WTC11 (cell line): ENCODE data around the gene RCBTB1. TPM values are rescaled to one million over a fixed set of nuclear protein-coding genes. Genes with fewer than 3 reads are reported as not detected.

Source experiments
- ATAC-seq: fragments of 200-7000 bp; cut with Tn5 transposase; 2 replicates; pipeline ENCODE4 v1.10.0; 2021; ENCODE audit warnings: mild to moderate bottlenecking, moderate library complexity
- CTCF ChIA-PET: fragments of 300-600 bp; sonication (Branson Sonifier 250); formaldehyde crosslinking; loops from one replicate; lab custom pipeline; 2021; ENCODE audit warnings: antibody characterized with exemption; lab: Charles Lee
- POLR2A ChIA-PET: fragments of 350-600 bp; sonication (Branson Sonifier 250); formaldehyde crosslinking; loops from one replicate; lab custom pipeline; 2021; ENCODE audit warnings: antibody characterized with exemption; lab: Charles Lee
- DNase-seq: peaks from one replicate; pipeline ENCODE4 v3.0.0; 2021; ENCODE audit warnings: low spot score
- H3K27ac Mint-ChIP-seq: 2 replicates; pipeline ENCODE4 v1.8.0; 2021; ENCODE audit warnings: mixed read lengths
- H3K27me3 Mint-ChIP-seq: 2 replicates; pipeline ENCODE4 v1.8.0; 2021; ENCODE audit warnings: low read depth, mild to moderate bottlenecking, moderate library complexity, mixed read lengths
- H3K36me3 Mint-ChIP-seq: 2 replicates; pipeline ENCODE4 v1.8.0; 2021; ENCODE audit warnings: mixed read lengths
- H3K4me1 Mint-ChIP-seq: 2 replicates; pipeline ENCODE4 v1.8.0; 2022; ENCODE audit warnings: mixed read lengths
- H3K4me3 Mint-ChIP-seq: 2 replicates; pipeline ENCODE4 v1.8.0; 2021; ENCODE audit warnings: mild to moderate bottlenecking, moderate library complexity, mixed read lengths
- H3K9me3 Mint-ChIP-seq: 2 replicates; pipeline ENCODE4 v1.8.0; 2021; ENCODE audit warnings: mixed read lengths
- ATF1 ChIP-seq: sonication (generic); formaldehyde crosslinking; IDR thresholded peaks from 2 replicates; pipeline ENCODE4 v1.8.1; 2023; ENCODE audit warnings: mild to moderate bottlenecking, moderate library complexity, missing genetic modification reagents
- CDX4 ChIP-seq: fragments of 250-450 bp; sonication (Bioruptor Pico); IDR thresholded peaks from 2 replicates; pipeline ENCODE4 v1.9.0; 2021; ENCODE audit warnings: moderate library complexity, mild to moderate bottlenecking, inconsistent platforms, borderline replicate concordance
- FOXJ3 ChIP-seq: sonication (generic); formaldehyde crosslinking; IDR thresholded peaks from 2 replicates; pipeline ENCODE4 v1.9.0; 2021; ENCODE audit warnings: missing genetic modification reagents, mild to moderate bottlenecking, borderline replicate concordance
- FOXP4 ChIP-seq: sonication (generic); formaldehyde crosslinking; IDR thresholded peaks from 2 replicates; pipeline ENCODE4 v1.8.0; 2022; ENCODE audit warnings: mild to moderate bottlenecking, missing genetic modification reagents
- IRF2 ChIP-seq: sonication (generic); formaldehyde crosslinking; IDR thresholded peaks from 2 replicates; pipeline ENCODE4 v1.8.0; 2022; ENCODE audit warnings: low read depth, missing genetic modification reagents, borderline replicate concordance
- MLX ChIP-seq: sonication (generic); formaldehyde crosslinking; IDR thresholded peaks from 2 replicates; pipeline ENCODE4 v1.8.1; 2023; ENCODE audit warnings: mild to moderate bottlenecking, missing genetic modification reagents, moderate library complexity
- MYBL2 ChIP-seq: sonication (generic); formaldehyde crosslinking; IDR thresholded peaks from 2 replicates; pipeline ENCODE4 v1.8.1; 2023; ENCODE audit warnings: mild to moderate bottlenecking, moderate library complexity, missing genetic modification reagents
- PREB ChIP-seq: sonication (generic); formaldehyde crosslinking; IDR thresholded peaks from 2 replicates; pipeline ENCODE4 v1.8.1; 2022; ENCODE audit warnings: mild to moderate bottlenecking, missing genetic modification reagents, moderate library complexity, borderline replicate concordance
- PRRX2 ChIP-seq: fragments of 250-450 bp; sonication (Bioruptor Pico); IDR thresholded peaks from 2 replicates; pipeline ENCODE4 v1.8.0; 2021; ENCODE audit warnings: mild to moderate bottlenecking
- RORB ChIP-seq: fragments of 250-450 bp; sonication (Bioruptor Pico); IDR thresholded peaks from 2 replicates; pipeline ENCODE4 v1.9.0; 2021; ENCODE audit warnings: mild to moderate bottlenecking
- SMAD3 ChIP-seq: sonication (generic); formaldehyde crosslinking; IDR thresholded peaks from 2 replicates; pipeline ENCODE4 v1.8.0; 2022; ENCODE audit warnings: missing genetic modification reagents, mild to moderate bottlenecking, borderline replicate concordance
- TP53 ChIP-seq: sonication (generic); formaldehyde crosslinking; IDR thresholded peaks from 2 replicates; pipeline ENCODE4 v1.8.1; 2023; ENCODE audit warnings: mild to moderate bottlenecking, missing genetic modification reagents
- USF2 ChIP-seq: sonication (generic); formaldehyde crosslinking; IDR thresholded peaks from 2 replicates; pipeline ENCODE4 v1.8.1; 2023; ENCODE audit warnings: mild to moderate bottlenecking, missing genetic modification reagents, moderate library complexity
- ZNF219 ChIP-seq: sonication (generic); formaldehyde crosslinking; IDR thresholded peaks from 2 replicates; pipeline ENCODE4 v1.8.0; 2023; ENCODE audit warnings: missing genetic modification reagents, mild to moderate bottlenecking, borderline replicate concordance
- ZNF317 ChIP-seq: sonication (generic); formaldehyde crosslinking; IDR thresholded peaks from 2 replicates; pipeline ENCODE4 v1.8.1; 2023; ENCODE audit warnings: low read depth, mild to moderate bottlenecking, moderate library complexity, missing genetic modification reagents, borderline replicate concordance
- total RNA-seq: library from RNA; stranded (reverse); gene quantifications from 3 replicates; pipeline ENCODE4 v1.2.3, GENCODE V29; 2021

RCBTB1 gene
- total RNA-seq, 1 experiment from 2014 or later = 31.3 TPM

- Mint-ChIP-seq H3K27ac (no peak overlapping the region), H3K27me3 (peaks cover 9% of the 10 kb centered on the region), H3K4me1 (peaks cover 16% of the 10 kb centered on the region), H3K36me3 (peaks cover 1% of the 10 kb centered on the region; the same call in 1 of the 2 replicates), H3K9me3 (peaks cover 12% of the 10 kb centered on the region), H3K4me3 (peak overlapping the region; percentile 87)
- POLR2A ChIA-PET = interaction anchor here (0.7 to 1.0 kb wide), 2 partner anchors 44 to 90 kb away, joined by 3 to 4 read pairs; partner anchors contain the start of gene PHF11
- DNase-seq (no peak), ATAC-seq (no peak)
- CTCF ChIA-PET = interaction anchor here (1.4 to 1.5 kb wide), 2 partner anchors 20 to 26 kb away, joined by 5 to 8 read pairs; no protein-coding TSS in a partner anchor
- TF ChIP-seq FOXJ3 (CRISPR knock-in tag) (no peak), RORB (CRISPR knock-in tag) (no peak)
- TF ChIP-seq, all 79 proteins: peak for 0
These were observed 1.4 kb upstream of the RCBTB1 start for GRCh38 chr13:49586717-49587116.

GRCh38 chr13:49584771-49585182 is 581 bp downstream of the RCBTB1 start:
- DNase-seq = no peak
- H3K4me1 Mint-ChIP-seq = peaks cover 16% of the 10 kb centered on the region
- POLR2A ChIA-PET = interaction anchor here (1.1 kb wide), 1 partner anchor 141 kb away, joined by 3 read pairs; the partner anchor contains the start of genes CAB39L and SETDB2
- TF ChIP-seq ATF1 (CRISPR knock-in tag) = 0 out of 2 replicates have a peak, but pooled peaks have one; percentile 8
- TF ChIP-seq ZNF317 (CRISPR knock-in tag) = no peak
- 0 out of 2 replicates have a peak, but pooled peaks have one; percentile 53 for TF ChIP-seq MLX (CRISPR knock-in tag)
- TF ChIP-seq FOXP4 (CRISPR knock-in tag) = no peak
- TF ChIP-seq, all 79 proteins: peak for 2
- H3K4me3 Mint-ChIP-seq = peak overlapping the region; percentile 87
- H3K27ac Mint-ChIP-seq = peak overlapping the region; percentile 91
- H3K27me3 Mint-ChIP-seq = peaks cover 9% of the 10 kb centered on the region
- H3K9me3 Mint-ChIP-seq = peaks cover 3% of the 10 kb centered on the region; the same call in 1 of the 2 replicates
- ATAC-seq = no peak
- H3K36me3 Mint-ChIP-seq = peaks cover 9% of the 10 kb centered on the region
- CTCF ChIA-PET = interaction anchor here (1.0 kb wide), 1 partner anchor 22 kb away, joined by 4 read pairs; no protein-coding TSS in a partner anchor

- no peak overlapping the region for H3K27ac Mint-ChIP-seq
- ATAC-seq (no peak), DNase-seq (no peak)
- no peak overlapping the region for H3K4me3 Mint-ChIP-seq
- H3K4me1 Mint-ChIP-seq = peaks cover 8% of the 10 kb centered on the region
- CTCF ChIA-PET = no interaction called here
- no peak for TF ChIP-seq CDX4 (CRISPR knock-in tag)
- no peaks in the 10 kb centered on the region for H3K9me3 Mint-ChIP-seq
- POLR2A ChIA-PET = no interaction called here
- peaks cover 13% of the 10 kb centered on the region for H3K36me3 Mint-ChIP-seq
- peaks cover 5% of the 10 kb centered on the region for H3K27me3 Mint-ChIP-seq
These were observed 4.2 kb downstream of the RCBTB1 start for GRCh38 chr13:49580980-49581680.

GRCh38 chr13:49579501-49579900 is 5.9 kb downstream of the RCBTB1 start:
- Mint-ChIP-seq H3K27me3 (peaks cover 2% of the 10 kb centered on the region), H3K4me1 (peaks cover 3% of the 10 kb centered on the region), H3K4me3 (no peak overlapping the region), H3K36me3 (peaks cover 16% of the 10 kb centered on the region), H3K27ac (no peak overlapping the region), H3K9me3 (peaks cover 8% of the 10 kb centered on the region)
- DNase-seq (no peak), ATAC-seq (no peak)
- no peak for TF ChIP-seq SMAD3 (CRISPR knock-in tag)
- TF ChIP-seq TP53 (CRISPR knock-in tag) = no peak
- no peak for TF ChIP-seq IRF2 (CRISPR knock-in tag)
- no peak for TF ChIP-seq MYBL2
- no peak for TF ChIP-seq PREB (CRISPR knock-in tag)
- no peak for TF ChIP-seq PRRX2
- no peak for TF ChIP-seq USF2
- TF ChIP-seq ZNF219 (CRISPR knock-in tag) = no peak
- POLR2A ChIA-PET = no interaction called here
- CTCF ChIA-PET = no interaction called here
